GM12892 (cell line): ENCODE results near the gene LFNG.

ENCODE experiments used
- POLR2A ChIP-seq: IDR thresholded peaks from 2 replicates; pipeline ENCODE4 v1.6.1; 2011; ENCODE audit warnings: low read depth, low read length, control low read depth
- POLR2AphosphoS5 ChIP-seq: IDR thresholded peaks from 2 replicates; pipeline ENCODE4 v1.6.1; 2011; ENCODE audit warnings: low read depth, low read length, control low read depth
- TAF1 ChIP-seq: IDR thresholded peaks from 2 replicates; pipeline ENCODE4 v1.6.1; 2011; ENCODE audit warnings: low read depth, mild to moderate bottlenecking, control low read depth, low read length, borderline replicate concordance

- TF ChIP-seq POLR2A (no peak), POLR2AphosphoS5 (no peak), TAF1 (no peak)
These were observed 10.2 kb upstream of the LFNG start for GRCh38 chr7:2509298-2509906.
